HCT116 (cell line): ENCODE measurements around the gene SCAF4. TPM values are rescaled to one million over a fixed set of nuclear protein-coding genes. Genes with fewer than 3 reads are reported as not detected.

Source experiments
- ATAC-seq: fragments of 200-7000 bp; cut with Tn5 transposase; 2 replicates; pipeline ENCODE4 v1.9.1; 2020; ENCODE audit warnings: mild to moderate bottlenecking, moderate library complexity
- BruUV-seq: library from RNA; stranded (reverse); fragments of 400-500 nt; replicated peaks from 2 replicates; lab custom pipeline; 2021; lab: Mats Ljungman, UMichigan
- CTCF ChIA-PET: fragments of 300-600 bp; sonication (Branson Sonifier 250); formaldehyde crosslinking; loops from one replicate; lab custom pipeline; 2021; ENCODE audit warnings: antibody characterized with exemption; lab: Charles Lee
- POLR2A ChIA-PET: fragments of 300-600, 350-600 bp; sonication (Branson Sonifier 250); formaldehyde crosslinking; loops from one replicate; lab custom pipeline; 2021; ENCODE audit warnings: antibody characterized with exemption; lab: Charles Lee
- RAD21 ChIA-PET, 2 experiments: fragments of 300-600 bp; sonication (Branson Sonifier 250); formaldehyde crosslinking; loops; one replicate each; lab custom pipeline; 2023; ENCODE audit warnings: low total read pairs in 2 of 2; ENCODE audit not compliant: uncharacterized antibody in 2 of 2, unreplicated experiment in 2 of 2, low non-redundant PET in 1 of 2; lab: Charles Lee
- DNase-seq: peaks from one replicate; pipeline ENCODE4 v3.0.0-alpha.2; 2010; ENCODE audit warnings: low read depth, low spot score
- H2AFZ ChIP-seq: fragments of 200-600 bp; shearing (Covaris generic), sonication (generic); 2 replicates; pipeline ENCODE4 v1.6.1; 2017; ENCODE audit warnings: low read depth, mixed run types, mixed read lengths, antibody characterized with exemption, low read length; ENCODE audit not compliant: poor library complexity, severe bottlenecking
- H3K27ac ChIP-seq: 2 replicates; pipeline ENCODE4 v1.5.1; 2012; ENCODE audit warnings: low read depth, low read length
- H3K27me3 ChIP-seq: fragments of 200-600 bp; sonication (generic); 2 replicates; pipeline ENCODE4 v1.6.1; 2016; ENCODE audit warnings: mixed run types, low read length, mixed read lengths; ENCODE audit not compliant: insufficient read depth
- H3K36me3 ChIP-seq, 2 experiments: fragments of 200-500 bp in 1 of 2; fragments of 200-600 bp in 1 of 2; sonication (Bioruptor generic) in 1 of 2; sonication (generic) in 1 of 2; 2 replicates each; pipeline versions ENCODE4 v1.5.1 to v1.6.1; 2014 to 2016; ENCODE audit warnings: low read length in 2 of 2, inconsistent platforms in 1 of 2, mixed read lengths in 1 of 2, mixed run types in 1 of 2; ENCODE audit not compliant: insufficient read depth in 2 of 2, control insufficient read depth in 1 of 2
- H3K4me1 ChIP-seq, 2 experiments: fragments of 200-600 bp in 1 of 2; sonication (generic) in 1 of 2; 2 replicates each; pipeline versions ENCODE4 v1.5.1 to v1.6.1; 2012 to 2017; ENCODE audit warnings: low read length in 2 of 2, inconsistent platforms in 1 of 2, mild to moderate bottlenecking in 1 of 2, mixed read lengths in 1 of 2, mixed run types in 1 of 2, moderate library complexity in 1 of 2; ENCODE audit not compliant: insufficient read depth in 2 of 2, control insufficient read depth in 1 of 2
- H3K4me2 ChIP-seq: fragments of 200-600 bp; sonication (generic); 2 replicates; pipeline ENCODE4 v1.6.1; 2017; ENCODE audit warnings: mixed run types, low read length, mixed read lengths
- H3K4me3 ChIP-seq, 2 experiments: fragments of 200-600 bp in 1 of 2; sonication (generic) in 1 of 2; replicated peaks in 1 of 2; 2 replicates each; pipeline ENCODE4 v1.5.1; 2011 to 2016; ENCODE audit warnings: low read length in 2 of 2, control low read depth in 1 of 2, low read depth in 1 of 2, mild to moderate bottlenecking in 1 of 2, mixed read lengths in 1 of 2, mixed run types in 1 of 2
- H3K79me2 ChIP-seq: fragments of 200-600 bp; sonication (generic); 2 replicates; pipeline ENCODE4 v1.6.1; 2017; ENCODE audit warnings: mild to moderate bottlenecking, mixed run types, low read length, moderate library complexity, mixed read lengths; ENCODE audit not compliant: insufficient read depth
- H3K9ac ChIP-seq: fragments of 200-600 bp; sonication (generic); 2 replicates; pipeline ENCODE4 v1.6.1; 2016; ENCODE audit warnings: low read length, mixed read lengths
- H3K9me2 ChIP-seq: fragments of 200-600 bp; sonication (generic), shearing (Covaris generic); 2 replicates; pipeline ENCODE4 v1.6.1; 2017; ENCODE audit warnings: mixed run types, mild to moderate bottlenecking, moderate library complexity; ENCODE audit not compliant: insufficient read depth
- H3K9me3 ChIP-seq, 2 experiments: fragments of 200-500 bp in 1 of 2; fragments of 200-600 bp in 1 of 2; sonication (Bioruptor generic) in 1 of 2; sonication (generic) in 1 of 2; 2 replicates each; pipeline ENCODE4 v1.6.1; 2014 to 2017; ENCODE audit warnings: low read length in 2 of 2, mixed read lengths in 2 of 2, inconsistent platforms in 1 of 2, low read depth in 1 of 2, mild to moderate bottlenecking in 1 of 2, mixed run types in 1 of 2, moderate library complexity in 1 of 2; ENCODE audit not compliant: control insufficient read depth in 1 of 2, insufficient read depth in 1 of 2
- H4K20me1 ChIP-seq: fragments of 200-600 bp; sonication (generic), shearing (Covaris generic); 2 replicates; pipeline ENCODE4 v1.6.1; 2017; ENCODE audit warnings: mixed run types, mild to moderate bottlenecking, moderate library complexity; ENCODE audit not compliant: insufficient read depth
- CBX3 ChIP-seq: IDR thresholded peaks from 2 replicates; pipeline ENCODE4 v1.6.1; 2012; ENCODE audit warnings: low read depth
- CTCF ChIP-seq, 3 experiments: fragments of 200-600 bp in 1 of 3; sonication (generic) in 1 of 3; IDR thresholded peaks in 2 of 3; conservative IDR thresholded peaks in 1 of 3; 2 replicates each; pipeline ENCODE4 v1.5.1; 2012 to 2017; ENCODE audit warnings: low read depth in 2 of 3, low read length in 2 of 3, antibody characterized with exemption in 1 of 3, borderline replicate concordance in 1 of 3, control low read depth in 1 of 3, mild to moderate bottlenecking in 1 of 3, mixed read lengths in 1 of 3, mixed run types in 1 of 3, moderate library complexity in 1 of 3; ENCODE audit not compliant: insufficient read depth in 1 of 3
- EGR1 ChIP-seq: IDR thresholded peaks from 2 replicates; pipeline ENCODE4 v1.6.1; 2012; ENCODE audit warnings: low read depth
- EZH2 ChIP-seq: fragments of 200-600 bp; sonication (generic); IDR thresholded peaks from 2 replicates; pipeline ENCODE4 v1.6.1; 2017; ENCODE audit warnings: antibody characterized with exemption, mixed run types
- FOSL1 ChIP-seq: IDR thresholded peaks from 2 replicates; pipeline ENCODE4 v1.6.1; 2012; ENCODE audit warnings: low read depth
- JUND ChIP-seq: IDR thresholded peaks from 2 replicates; pipeline ENCODE4 v1.6.1; 2012
- MAX ChIP-seq: IDR thresholded peaks from 2 replicates; pipeline ENCODE4 v1.6.1; 2012
- POLR2AphosphoS5 ChIP-seq: IDR thresholded peaks from 2 replicates; pipeline ENCODE4 v1.6.1; 2011; ENCODE audit warnings: mild to moderate bottlenecking, low read depth, low read length, moderate library complexity
- REST ChIP-seq: IDR thresholded peaks from 2 replicates; pipeline ENCODE4 v1.6.1; 2012; ENCODE audit warnings: low read depth
- SP1 ChIP-seq: IDR thresholded peaks from 2 replicates; pipeline ENCODE4 v1.6.1; 2012; ENCODE audit warnings: low read depth
- TCF7L2 ChIP-seq: IDR thresholded peaks from 2 replicates; pipeline ENCODE4 v1.7.0; 2011; ENCODE audit warnings: borderline replicate concordance, inconsistent platforms; ENCODE audit not compliant: insufficient read depth, insufficient read length; ENCODE audit errors: extremely low read depth
- intact Hi-C: fragments of 100-400 bp; cut with micrococcal nuclease; formaldehyde crosslinking; loops from 2 replicates; pipeline ENCODE4 v1.10.0; 2022
- total RNA-seq: library from RNA; stranded (reverse); gene quantifications from one replicate; pipeline ENCODE4 v1.2.1, GENCODE V29; 2021; ENCODE audit not compliant: unreplicated experiment

The SCAF4 gene
- total RNA-seq, 1 experiment from 2014 or later: 31.1 TPM

GRCh38 chr21:31675960-31676359 is 56.0 kb downstream of the SCAF4 start:
- intact Hi-C loops: no loop called here
- no peaks in the 10 kb centered on the region for H3K79me2 ChIP-seq
- CTCF ChIA-PET: no interaction called here
- RAD21 ChIA-PET: no interaction called here
- no peak overlapping the region for H3K9ac ChIP-seq
- no peak for ATAC-seq
- POLR2A ChIA-PET: no interaction called here
- H2AFZ ChIP-seq: no peak overlapping the region
- H3K4me1 ChIP-seq: no peaks in the 10 kb centered on the region
- no peak overlapping the region for H3K4me3 ChIP-seq
- DNase-seq: no peak
- H3K36me3 ChIP-seq: peaks cover 0 to 6% of the 10 kb centered on the region in 2 experiments; a peak in 3 of 4 replicates
- no peaks in the 10 kb centered on the region for H3K27me3 ChIP-seq
- TF ChIP-seq CBX3 (no peak), TCF7L2 (no peak), REST (no peak), FOSL1 (no peak), POLR2AphosphoS5 (no peak), JUND (no peak), EZH2 (no peak), SP1 (no peak), CTCF (IDR thresholded peaks at IDR 0.05 in 2 of 3, conservative IDR thresholded peaks at IDR 0.05 in 1 of 3; ENCODE audit: borderline replicate concordance in 1 of 3, insufficient read depth in 1 of 3, low read depth in 2 of 3, low read length in 2 of 3) (no peak), EGR1 (no peak), MAX (no peak)
- no peaks in the 10 kb centered on the region for H4K20me1 ChIP-seq
- no peaks in the 10 kb centered on the region for H3K9me3 ChIP-seq
- H3K9me2 ChIP-seq: no peaks in the 10 kb centered on the region
- BruUV-seq: no TSS peak
- no peak overlapping the region for H3K27ac ChIP-seq
- no peak overlapping the region for H3K4me2 ChIP-seq
